ENCODE measurements around the gene MRPS23. TPM values are rescaled to one million over a fixed set of nuclear protein-coding genes. Genes with fewer than 3 reads are reported as not detected.

Gene MRPS23
- total and polyA plus RNA-seq, 9 of the 15 experiments (the other 6 are each of a cell fraction or from before 2014, with no cell fraction given), result 59.1 to 298 (median 98.8) TPM

GRCh38 chr17:57866723-57867122, 16.9 kb upstream of the MRPS23 start:
- Histone ChIP-seq H3K4me1 (replicated peaks in 1 of 2; ENCODE audit: control insufficient read depth in 2 of 2, insufficient read depth in 2 of 2, low read length in 2 of 2) (peaks cover 0 to 27% of the 10 kb centered on the region in 2 experiments; a peak in 4 of 5 replicates), H3K36me3 (ENCODE audit: control insufficient read depth, insufficient read depth, low read length) (no peaks in the 10 kb centered on the region), H3K4me3 (no peak overlapping the region), H3K79me2 (ENCODE audit: control insufficient read depth, insufficient read depth, low read length) (no peaks in the 10 kb centered on the region), H4K20me1 (replicated peaks; ENCODE audit: control insufficient read depth, insufficient read depth, low read length) (no peaks in the 10 kb centered on the region), H3K9me3 (replicated peaks; ENCODE audit: control insufficient read depth, insufficient read depth, low read depth, low read length) (no peaks in the 10 kb centered on the region), H3K27me3 (ENCODE audit: control insufficient read depth in 2 of 2, insufficient read depth in 2 of 2, low read length in 2 of 2) (0 out of 5 replicates have a peak, but pooled peaks cover 0 to 4% of the 10 kb centered on the region in 2 experiments), H2AFZ (ENCODE audit: low read depth, low read length) (no peak overlapping the region), H3K9me1 (ENCODE audit: control insufficient read depth, insufficient read depth, low read length) (peaks cover 4% of the 10 kb centered on the region), H3K4me2 (ENCODE audit: insufficient read depth, low read length) (no peak overlapping the region), H3K27ac (ENCODE audit: extremely low read depth, low read depth, low read length) (no peak overlapping the region), H3K9ac (ENCODE audit: insufficient read depth in 1 of 2, low read depth in 2 of 2, low read length in 2 of 2) (no peak overlapping the region)
- ChIA-PET CTCF (ENCODE audit: low intra/inter-chr PET ratio) (no interaction called here), POLR2A (interaction anchor here (1.1 to 1.9 kb wide), 2 partner anchors 9 to 130 kb away, joined by 4 to 5 read pairs; no protein-coding TSS in a partner anchor)
- ATAC-seq (no peak), FAIRE-seq (no peak), DNase-seq (ENCODE audit: extremely low read depth in 1 of 4, low spot score in 3 of 4) (no peak)
- WGBS (ENCODE audit: insufficient coverage, low coverage, missing lambda C conversion rate), result 46% methylated on average over 4 of the region's 5 CpGs
- in situ Hi-C loops (cut with MboI), result no loop called here
- intact Hi-C loops (cut with micrococcal nuclease), result no loop called here
- BruUV-seq (replicated peaks), result no TSS peak
- TF ChIP-seq SMARCC2 (IDR thresholded peaks at IDR 0.05; ENCODE audit: low read depth) (no peak), NFIX (CRISPR knock-in tag; IDR thresholded peaks at IDR 0.05; ENCODE audit: low read depth) (no peak), EGR1 (conservative IDR thresholded peaks at IDR 0.05) (no peak), SMARCA5 (IDR thresholded peaks at IDR 0.05) (no peak), ZKSCAN8 (CRISPR knock-in tag; IDR thresholded peaks at IDR 0.05) (no peak), REST (IDR thresholded peaks at IDR 0.05; ENCODE audit: borderline replicate concordance) (no peak), REST (CRISPR knock-in tag; IDR thresholded peaks at IDR 0.05; ENCODE audit: low read depth) (no peak), ZBTB7A (IDR thresholded peaks at IDR 0.05; ENCODE audit: borderline replicate concordance, control insufficient read depth, low read depth, low read length) (no peak), CTBP1 (IDR thresholded peaks at IDR 0.05; ENCODE audit: borderline replicate concordance) (no peak), PTBP1 (IDR thresholded peaks at IDR 0.05; ENCODE audit: low read depth, low read length) (no peak), NR2C2 (CRISPR knock-in tag; IDR thresholded peaks at IDR 0.05) (no peak), NR2C2 (tag; IDR thresholded peaks at IDR 0.05) (no peak), ZNF253 (CRISPR knock-in tag; conservative IDR thresholded peaks at IDR 0.05) (no peak), NFE2 (IDR thresholded peaks at IDR 0.05; ENCODE audit: low read depth) (no peak)

Data from K562 (cell line).